Heart left ventricle (tissue), 13 donors: ENCODE measurements around the gene ERGIC1.

Experiments used
- POLR2A ChIP-seq, 2 donors: fragments of 450-650 bp; IDR thresholded peaks; one replicate each; pipeline ENCODE4 v1.6.1; 2017; ENCODE audit warnings: antibody characterized with exemption in 2 of 2, mild to moderate bottlenecking in 2 of 2, moderate library complexity in 2 of 2
- TF ChIP-seq, protein P1 (sequence below), 12 donors: fragments of 200-600 bp; sonication (generic) in 4 of 12; IDR thresholded peaks; one replicate each; pipeline versions ENCODE4 v1.5.0 to v1.8.0; 2018 to 2022; ENCODE audit warnings: antibody characterized with exemption in 12 of 12, mild to moderate bottlenecking in 5 of 12
- donor health status: ischemic (EF 13 %, LVEDD 7.1; RV severe dilation, severe dysfunction).
- donor health status: DM: no; HTN: yes; CAD: no.
- donor health status: DM: no; HTN: no; CAD: no.
- donor health status: ischemic (EF 25% LVEDD 6.9; RV normal size, moderate dysfunction).
- donor health status: ischemic (EF 25% LVEDD 5.7; RV mildly dilated, moderate dysfunction).
- donor health status: ischemic (EF 35%, LVEDD 5.7; RV mildly dilated, moderate dysfunction).
- donor health status: nonischemic (EF 11% LVEDD 7.7; RV severe dilation, severe dysfunction).
- donor health status: DM: yes; HTN: yes; CAD: no.
- donor health status: PGD.
- donor health status: ischemic (EF 29% LVEDD 5.4; RV normal size, mild dysfunction).
- donor health status: nonischemic (EF 23%, LVEDD 6.1; RV moderate dilation, normal function).

DNA sequence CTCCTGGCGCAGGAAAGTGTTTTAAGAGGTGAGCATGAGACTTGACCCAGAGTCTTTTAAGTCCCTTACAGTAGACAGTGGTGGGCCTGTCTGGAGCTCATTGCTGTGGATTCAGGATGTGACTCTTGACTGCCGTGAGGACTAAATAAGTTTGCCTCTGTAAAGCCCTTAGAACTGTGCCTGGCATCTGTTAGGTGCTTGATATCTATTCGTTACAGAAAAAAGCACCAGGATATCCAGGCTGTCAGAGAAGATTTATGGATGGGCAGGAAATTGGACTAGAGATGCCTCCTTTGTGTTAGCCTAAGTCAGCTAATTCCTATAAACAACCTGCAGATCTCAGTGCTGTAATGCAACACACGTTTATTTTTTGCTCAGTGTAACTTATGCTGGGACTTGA lies 12.6 kb downstream of the ERGIC1 start:
- TF ChIP-seq, protein P1, sequence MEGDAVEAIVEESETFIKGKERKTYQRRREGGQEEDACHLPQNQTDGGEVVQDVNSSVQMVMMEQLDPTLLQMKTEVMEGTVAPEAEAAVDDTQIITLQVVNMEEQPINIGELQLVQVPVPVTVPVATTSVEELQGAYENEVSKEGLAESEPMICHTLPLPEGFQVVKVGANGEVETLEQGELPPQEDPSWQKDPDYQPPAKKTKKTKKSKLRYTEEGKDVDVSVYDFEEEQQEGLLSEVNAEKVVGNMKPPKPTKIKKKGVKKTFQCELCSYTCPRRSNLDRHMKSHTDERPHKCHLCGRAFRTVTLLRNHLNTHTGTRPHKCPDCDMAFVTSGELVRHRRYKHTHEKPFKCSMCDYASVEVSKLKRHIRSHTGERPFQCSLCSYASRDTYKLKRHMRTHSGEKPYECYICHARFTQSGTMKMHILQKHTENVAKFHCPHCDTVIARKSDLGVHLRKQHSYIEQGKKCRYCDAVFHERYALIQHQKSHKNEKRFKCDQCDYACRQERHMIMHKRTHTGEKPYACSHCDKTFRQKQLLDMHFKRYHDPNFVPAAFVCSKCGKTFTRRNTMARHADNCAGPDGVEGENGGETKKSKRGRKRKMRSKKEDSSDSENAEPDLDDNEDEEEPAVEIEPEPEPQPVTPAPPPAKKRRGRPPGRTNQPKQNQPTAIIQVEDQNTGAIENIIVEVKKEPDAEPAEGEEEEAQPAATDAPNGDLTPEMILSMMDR (IDR thresholded peaks at IDR 0.05) = no peak
- no peak for TF ChIP-seq POLR2A (IDR thresholded peaks at IDR 0.05)
